ENCODE data around the gene LCE1D.

Gene LCE1D

GRCh38 chr1:152817309-152817708, 20.8 kb downstream of the LCE1D start:
- DNase-seq = no peak

- no peak for DNase-seq
Measured at GRCh38 chr1:152823294-152823693, 26.8 kb downstream of the LCE1D start.

DNA sequence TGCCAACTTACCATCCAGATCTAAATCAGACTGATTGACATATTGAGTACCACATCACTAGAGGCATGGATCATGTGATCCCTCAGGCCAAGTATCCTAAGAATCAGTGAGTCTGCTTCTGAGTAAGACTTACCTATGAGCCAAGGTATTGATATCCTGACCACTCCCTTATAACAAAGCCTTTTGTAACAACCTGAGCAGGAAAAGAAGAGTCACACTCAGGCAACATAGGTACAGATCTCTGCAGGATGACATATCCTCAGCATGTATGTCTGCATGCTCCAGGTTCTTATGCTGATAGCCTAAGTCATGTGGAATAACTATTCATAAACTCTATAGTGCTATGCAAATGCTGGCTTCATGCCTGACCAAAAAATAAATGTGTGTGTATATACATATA, 28.4 kb downstream of the LCE1D start:
- DNase-seq = no peak

DNA sequence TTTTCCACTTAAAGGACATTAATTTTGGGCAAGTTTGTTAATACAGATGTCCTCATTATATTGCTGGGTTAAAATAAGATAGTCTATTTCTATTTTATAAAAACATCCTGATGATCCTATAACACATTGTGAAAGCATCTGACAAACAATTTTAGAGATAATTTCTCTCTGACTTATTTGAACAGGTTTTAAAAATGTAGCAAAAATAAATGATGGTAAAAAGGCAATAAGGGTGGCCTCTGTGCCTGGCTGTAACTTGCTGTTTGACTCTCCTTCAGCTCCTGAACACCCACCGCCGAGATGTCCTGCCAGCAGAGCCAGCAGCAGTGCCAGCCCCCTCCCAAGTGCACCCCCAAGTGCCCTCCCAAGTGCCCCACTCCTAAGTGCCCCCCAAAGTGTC, 30.7 kb downstream of the LCE1D start, which contains the start of gene LCE1A:
LCE1A (plus strand) TSS at position 301 of the 400 bp plus-strand sequence; CDS start at position 301, 0 bp downstream.
- no peak for DNase-seq

DNA sequence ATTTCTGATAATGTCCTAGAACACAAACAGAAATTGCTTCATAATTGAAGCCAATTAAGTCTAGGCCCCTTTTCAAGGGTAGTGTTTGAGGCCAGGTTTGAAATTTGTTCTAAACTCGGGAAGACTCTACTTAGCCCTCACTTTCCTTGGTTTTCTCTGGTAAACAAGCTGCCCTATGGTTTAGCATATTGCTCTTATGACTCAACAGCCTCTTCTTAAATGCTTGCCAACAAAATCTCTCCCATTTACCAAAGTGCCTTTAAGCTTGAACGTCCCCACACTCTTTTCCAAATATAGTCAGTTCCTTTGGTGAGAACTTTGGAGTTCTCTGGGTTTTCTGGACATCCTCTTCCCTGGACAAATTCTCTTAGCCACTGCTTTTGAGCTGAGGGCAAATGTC, 40.3 kb downstream of the LCE1D start:
- DNase-seq = no peak

DNA sequence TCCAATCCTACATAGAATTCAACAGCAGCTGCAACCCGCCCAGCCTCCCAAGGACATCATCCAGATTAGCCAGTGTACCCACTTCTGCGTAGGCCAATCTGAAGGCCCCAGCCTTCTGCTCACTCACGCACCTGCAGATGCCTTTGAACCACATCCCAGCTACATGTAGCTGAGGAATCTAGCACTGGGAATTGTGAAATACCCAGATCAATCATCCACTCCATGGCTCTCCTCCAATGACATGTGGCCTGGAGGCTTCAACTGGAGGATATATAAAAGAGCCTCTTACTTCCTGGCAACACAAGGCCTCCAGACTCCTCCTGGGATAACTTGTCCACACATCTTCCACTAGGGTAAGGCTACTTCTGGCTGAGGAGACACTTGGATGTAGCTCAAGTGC, 46.0 kb downstream of the LCE1D start, which contains the start of gene LCE6A:
LCE6A (plus strand) TSS at position 301 of the 400 bp plus-strand sequence. CDS start 665 bp downstream, outside the sequence.
- no peak for DNase-seq
